ENCODE results near the gene COBL.

Gene COBL

DNA sequence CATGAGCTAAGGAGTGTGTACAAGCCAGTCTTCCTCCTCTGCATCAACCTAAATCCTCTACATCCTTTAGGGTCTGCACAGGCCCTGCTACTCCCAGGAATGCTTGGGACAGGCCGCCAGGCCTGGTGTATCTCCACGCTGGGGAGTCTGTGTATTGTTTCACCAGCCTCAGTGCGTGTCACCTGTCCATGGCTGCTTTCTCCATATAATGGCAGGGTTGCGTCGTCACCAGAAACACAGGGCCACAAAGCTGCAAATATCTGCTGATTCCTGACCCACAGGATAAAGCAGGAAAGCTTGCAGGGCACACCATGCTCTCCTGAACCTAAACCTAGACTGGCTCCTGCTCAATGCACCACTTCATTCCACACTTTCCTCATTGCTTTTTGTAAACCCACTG is 45.6 kb downstream of the COBL start:
- DNase-seq = no peak

GRCh38 chr7:51269911-51270310 is 46.7 kb downstream of the COBL start:
- no peak for DNase-seq

DNA sequence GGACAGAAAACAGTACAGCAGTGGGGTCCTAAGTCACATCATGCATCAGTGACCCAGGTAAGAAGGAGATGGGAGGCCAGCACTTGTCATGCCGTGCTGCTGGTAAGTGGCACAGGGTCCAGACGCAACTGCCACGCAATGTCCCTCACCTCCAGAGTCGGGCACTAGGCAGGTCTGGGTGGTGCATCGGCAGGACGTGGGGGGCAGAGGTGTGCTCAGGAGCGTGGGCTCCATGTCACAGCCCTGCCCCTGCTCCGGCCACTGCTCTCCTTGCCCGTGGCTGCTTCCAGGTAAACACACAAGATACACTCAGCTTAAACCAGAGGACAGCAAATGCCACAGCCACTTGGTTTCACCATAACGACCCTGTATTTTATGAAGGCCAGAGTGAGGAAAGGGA is 47.3 kb downstream of the COBL start:
- no peak for DNase-seq

GRCh38 chr7:51268859-51269258 is 47.8 kb downstream of the COBL start:
- DNase-seq = no peak

DNA sequence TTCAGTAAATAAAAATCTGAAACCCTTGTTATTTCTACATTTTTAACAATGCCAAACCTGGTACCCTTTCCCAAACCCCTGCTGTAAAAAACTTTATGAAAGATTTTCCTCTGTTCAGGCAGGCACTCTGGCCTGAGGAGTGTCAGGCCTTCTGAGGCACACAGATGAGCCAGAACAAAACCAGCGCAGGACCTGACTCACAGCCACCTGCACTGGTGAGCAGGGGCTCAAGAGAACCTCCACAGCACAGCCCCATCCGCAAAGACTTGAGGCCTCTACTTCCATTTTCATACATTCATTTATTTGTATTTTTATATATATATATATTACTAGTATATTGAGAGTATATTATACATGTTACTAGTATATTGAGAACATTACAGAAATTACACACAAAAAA is 49.4 kb downstream of the COBL start:
- no peak for DNase-seq

- DNase-seq = no peak
Observed at GRCh38 chr7:51265066-51265907, 51.3 kb downstream of the COBL start.

- DNase-seq = no peak
Observed at GRCh38 chr7:51263631-51264484, 52.8 kb downstream of the COBL start.

DNA sequence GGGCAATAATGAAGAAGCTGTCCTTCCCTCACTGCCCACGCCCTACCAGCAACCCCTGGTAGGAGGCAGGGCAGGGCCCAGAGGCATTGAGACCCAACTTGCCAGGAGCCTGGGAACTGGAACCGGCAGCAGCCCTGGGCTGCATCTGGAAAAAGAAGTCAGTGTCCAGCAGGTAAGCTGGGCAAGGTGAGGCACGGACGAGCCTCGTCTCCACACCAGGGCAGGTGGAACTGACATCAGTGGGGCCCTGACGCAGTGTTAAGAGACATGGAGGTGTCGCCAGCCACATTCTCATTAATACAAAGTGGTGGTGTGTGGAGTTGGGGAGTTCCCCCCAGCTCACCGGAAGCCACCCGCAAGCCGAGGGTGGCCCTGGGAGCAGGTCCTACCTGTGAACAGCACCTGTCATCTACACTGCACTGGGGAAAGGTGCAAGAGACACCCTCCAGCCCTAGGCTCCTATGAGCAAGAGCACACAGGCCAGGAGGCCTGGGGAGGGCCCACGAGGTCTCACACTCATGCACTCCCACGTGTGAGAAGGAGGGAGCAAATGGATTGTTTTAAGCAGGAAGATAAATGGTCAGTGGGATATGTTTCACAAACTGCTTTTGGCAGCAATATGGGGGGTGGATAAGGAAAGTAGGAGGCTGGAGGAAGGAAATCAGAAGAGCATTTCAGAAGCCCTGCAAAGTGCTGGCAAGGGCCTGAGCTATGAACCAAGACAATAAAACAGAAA is 53.6 kb downstream of the COBL start:
- no peak for DNase-seq

DNA sequence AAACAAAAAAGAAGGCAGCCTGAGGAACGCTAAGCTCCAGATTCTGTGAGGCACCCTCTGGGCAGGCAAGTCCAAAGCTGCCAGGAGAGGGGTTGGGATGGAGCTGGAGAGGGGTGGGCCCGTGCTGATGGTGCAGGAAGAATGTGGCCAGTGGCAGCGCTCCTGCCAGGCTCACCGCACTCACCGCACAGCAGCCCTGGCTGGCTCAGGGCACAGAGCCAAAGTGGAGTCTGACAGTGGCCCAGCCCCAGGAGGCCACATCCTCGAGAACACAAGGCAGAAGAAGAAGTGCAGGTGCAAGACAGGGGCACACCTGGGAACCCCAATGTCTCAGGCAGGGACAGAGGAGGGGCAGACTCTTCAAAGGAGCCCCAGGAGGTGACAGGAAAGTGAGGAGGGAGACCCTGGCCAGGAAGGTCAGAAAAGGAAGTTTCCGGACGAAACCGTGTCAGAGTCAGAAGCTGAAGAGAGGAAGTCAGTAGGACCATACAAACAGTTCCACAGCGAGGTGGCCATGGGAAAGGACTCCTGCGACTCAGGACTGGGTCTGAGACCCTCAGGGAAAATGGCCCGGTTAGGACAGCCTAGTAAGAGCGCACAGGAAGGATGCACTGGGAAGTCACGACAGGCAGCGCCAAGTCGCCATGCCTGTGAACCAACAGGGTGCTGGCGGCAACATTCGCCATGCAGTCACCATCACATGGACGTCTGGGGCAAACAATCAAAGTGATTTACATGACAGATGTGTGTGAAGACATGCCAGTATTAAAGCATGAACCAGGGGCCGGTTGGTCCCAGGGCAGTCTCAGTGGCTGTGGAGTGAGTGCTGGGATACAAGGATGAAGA is 54.4 kb downstream of the COBL start:
- no peak for DNase-seq

DNA sequence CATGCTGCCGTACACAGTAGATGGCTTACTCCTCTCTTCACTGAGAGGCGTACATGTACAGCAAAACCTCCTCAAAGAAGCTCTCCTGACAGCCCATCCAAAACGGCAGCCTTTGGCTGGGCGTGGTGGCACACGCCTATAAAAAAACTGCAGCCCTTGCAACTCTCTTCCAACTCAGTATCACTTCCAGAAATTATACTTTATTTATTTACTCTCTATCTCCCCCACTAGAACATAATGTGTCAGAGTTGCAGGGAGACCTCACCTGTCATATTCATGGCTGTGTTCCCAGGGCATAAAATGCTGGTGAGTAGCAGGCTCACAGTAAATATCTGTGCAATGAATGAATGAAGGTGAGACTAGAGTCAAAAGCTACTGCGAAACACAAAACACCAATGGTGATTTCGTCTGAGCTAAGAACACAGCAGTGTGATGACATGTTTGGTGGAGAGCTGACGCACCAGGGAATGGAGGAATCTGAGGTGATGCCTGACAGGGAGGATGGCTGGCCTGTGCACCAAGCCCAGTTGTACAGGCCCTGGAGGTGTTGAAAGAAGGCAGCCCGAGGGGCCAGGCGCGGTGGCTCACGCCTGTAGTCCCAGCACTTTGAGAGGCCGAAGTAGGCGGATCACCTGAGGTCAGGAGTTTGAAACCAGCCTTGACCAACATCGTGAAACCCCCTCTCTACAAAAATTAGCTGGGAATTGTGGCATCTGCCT is 55.3 kb downstream of the COBL start:
- no peak for DNase-seq

- no peak for DNase-seq
Observed at GRCh38 chr7:51260516-51260915, 56.1 kb downstream of the COBL start.

DNA sequence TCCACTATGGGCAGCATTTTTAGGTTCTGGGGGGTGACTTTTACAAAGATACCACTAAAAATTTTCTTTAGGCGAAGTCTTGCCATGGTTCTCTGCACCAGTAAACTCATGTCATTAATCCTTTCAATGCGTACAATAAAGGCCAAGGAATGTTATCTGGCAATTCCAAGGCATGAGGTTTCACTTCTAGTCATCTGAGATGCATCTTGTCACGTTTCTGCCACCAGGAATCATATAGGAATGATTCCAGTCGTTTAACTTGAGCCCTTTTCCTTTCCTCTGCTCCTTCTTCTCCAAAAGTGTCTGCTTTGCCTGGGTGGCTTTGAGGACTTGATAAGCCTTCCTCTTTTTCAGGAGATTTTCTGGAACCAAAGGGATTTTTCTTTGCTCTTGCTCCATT is 56.8 kb downstream of the COBL start:
- no peak for DNase-seq

- no peak for DNase-seq
Observed at GRCh38 chr7:51256916-51257315, 59.7 kb downstream of the COBL start.

DNA sequence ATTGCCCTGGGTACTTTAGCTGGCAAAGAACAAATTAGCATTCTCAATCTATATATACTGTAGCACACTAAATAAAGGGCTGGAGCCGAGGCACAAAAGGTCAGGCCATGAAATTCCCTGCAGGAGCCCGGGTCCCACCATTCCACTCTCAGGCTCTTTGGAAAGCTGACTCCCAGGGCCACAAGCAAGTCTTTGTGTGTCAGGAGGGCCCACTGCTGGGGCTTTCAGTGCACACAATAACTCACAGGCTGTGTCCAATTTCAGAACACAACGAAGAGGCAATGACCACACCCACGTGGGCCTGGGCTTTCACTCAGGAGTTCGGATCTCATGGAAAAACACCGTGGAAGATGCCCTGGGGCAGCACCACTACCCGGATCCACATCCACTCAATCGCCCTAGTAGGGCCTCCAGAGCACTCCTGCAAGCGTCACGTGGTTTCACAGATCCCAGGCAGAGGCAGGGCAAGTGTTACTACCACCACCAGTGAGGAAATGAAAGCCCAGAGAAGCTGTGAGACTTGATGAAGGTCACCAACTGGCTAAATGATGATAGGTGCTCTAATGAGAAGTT is 60.3 kb downstream of the COBL start:
- DNase-seq = no peak

DNA sequence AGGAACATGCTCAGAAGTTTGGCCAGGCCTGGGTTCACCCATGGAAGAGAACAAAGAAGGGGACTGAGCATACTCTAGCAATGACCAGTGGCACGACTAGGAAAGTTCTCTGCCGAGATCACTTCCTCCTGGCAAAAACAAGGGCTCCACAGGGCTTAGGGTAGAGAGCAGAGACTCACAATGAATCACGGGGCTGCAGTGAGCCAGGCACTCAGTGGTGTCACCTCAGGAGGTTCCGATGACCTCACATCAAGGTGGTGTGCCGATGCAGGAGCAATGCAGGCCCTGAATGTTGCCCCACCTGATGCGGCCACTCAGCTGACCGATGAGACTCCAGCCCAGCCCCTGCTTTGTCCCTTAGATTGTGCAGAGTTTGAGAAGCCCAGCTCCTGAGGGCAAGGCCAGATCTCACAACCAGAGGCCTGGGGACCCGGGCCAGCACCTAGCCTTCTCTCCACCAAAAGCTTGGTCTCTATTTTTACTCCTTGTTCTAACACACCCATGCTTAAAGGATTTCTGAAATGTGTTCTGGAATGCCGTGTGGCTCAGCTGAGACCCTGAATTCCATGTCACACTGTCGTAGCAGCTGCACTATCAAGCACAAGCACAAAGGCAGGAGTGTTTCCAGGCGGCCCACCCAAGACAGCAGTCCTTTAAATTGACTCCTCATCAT is 60.9 kb downstream of the COBL start:
- no peak for DNase-seq

DNA sequence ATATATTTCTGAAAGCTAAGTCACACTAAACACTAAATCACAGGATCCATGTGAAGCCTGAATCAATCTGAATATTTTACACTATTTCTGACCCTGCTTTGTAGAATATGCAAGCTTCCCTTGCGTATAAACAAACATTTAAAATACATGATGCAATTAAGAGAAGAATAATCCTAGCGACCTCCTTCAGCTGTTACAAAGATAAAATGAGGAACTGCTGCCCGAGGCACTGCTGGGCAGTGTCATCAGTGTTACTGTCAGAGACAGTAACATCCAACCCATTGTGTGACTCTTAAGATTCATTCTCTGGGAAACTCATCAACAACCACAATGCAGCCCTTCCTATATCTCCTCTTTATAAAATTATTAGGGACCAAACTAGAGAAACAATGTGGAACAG is 61.6 kb downstream of the COBL start:
- no peak for DNase-seq

GRCh38 chr7:51253157-51253556 is 63.5 kb downstream of the COBL start:
- DNase-seq = peak; percentile 44

- DNase-seq = no peak
Observed at GRCh38 chr7:51251290-51251689, 65.3 kb downstream of the COBL start.

DNA sequence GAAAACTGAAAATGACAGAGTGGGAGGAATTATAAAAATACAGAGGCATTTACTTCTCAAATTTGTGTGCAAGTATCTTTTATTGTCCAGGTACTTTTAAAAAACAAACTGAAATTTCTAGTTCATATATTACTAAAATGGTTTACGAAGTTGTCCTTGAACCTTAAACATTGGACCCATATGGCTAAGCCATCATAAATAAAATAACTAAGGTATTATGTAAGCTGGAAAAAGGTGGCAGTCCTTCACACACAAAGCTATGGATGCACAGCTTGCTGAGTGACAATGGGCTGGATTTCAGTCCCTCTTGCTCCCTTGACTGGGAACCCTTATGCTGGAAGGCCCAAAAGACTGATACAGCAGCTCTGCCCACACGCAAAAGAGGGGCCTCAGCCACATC is 66.1 kb downstream of the COBL start:
- DNase-seq = no peak

GRCh38 chr7:51249991-51250390 is 66.6 kb downstream of the COBL start:
- DNase-seq = no peak
